ENCODE measurements around the gene CREBL2. TPM values are rescaled to one million over a fixed set of nuclear protein-coding genes. Genes with fewer than 3 reads are reported as not detected.

The CREBL2 gene
- total RNA-seq, 2 experiments from 2014 or later: 16.8 to 20.2 TPM

DNA sequence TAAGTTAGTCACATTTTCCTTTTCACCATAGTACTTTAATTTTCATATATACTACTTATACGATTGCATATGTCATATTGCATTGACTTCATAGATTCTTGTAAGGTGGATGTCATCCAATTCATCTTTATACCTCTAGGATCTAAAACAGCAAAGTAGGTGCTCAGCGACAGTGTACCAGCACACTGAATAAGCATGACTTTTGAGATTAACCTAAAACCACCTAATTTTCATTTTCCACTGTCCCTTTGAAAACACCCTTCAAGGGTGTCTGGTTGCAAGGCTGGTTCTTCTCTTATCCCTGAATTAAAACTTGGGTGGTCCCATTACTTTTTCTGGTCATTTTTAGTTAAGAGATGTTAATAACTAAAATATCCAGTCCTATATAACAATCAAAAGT is 79.9 kb downstream of the CREBL2 start:
- intact Hi-C loops (cut with DNase I, micrococcal nuclease): no loop called here
- H3K9me3 Mint-ChIP-seq (ENCODE audit: low read depth): no peaks in the 10 kb centered on the region
- ChIA-PET POLR2A (no interaction called here), CTCF (interaction anchor here (1.0 to 2.3 kb wide), 4 partner anchors 14 to 75 kb away, joined by 3 to 6 read pairs (median 4); no protein-coding TSS in a partner anchor)
- DNase-seq: no peak
- peaks cover 25% of the 10 kb centered on the region for H3K36me3 Mint-ChIP-seq (ENCODE audit: low read depth)
- H3K27me3 Mint-ChIP-seq: no peaks in the 10 kb centered on the region
- no peak overlapping the region for H3K27ac Mint-ChIP-seq
- no peak overlapping the region for H3K4me3 Mint-ChIP-seq
- peaks cover 56% of the 10 kb centered on the region for H3K4me1 Mint-ChIP-seq
- ATAC-seq: no peak

DNA sequence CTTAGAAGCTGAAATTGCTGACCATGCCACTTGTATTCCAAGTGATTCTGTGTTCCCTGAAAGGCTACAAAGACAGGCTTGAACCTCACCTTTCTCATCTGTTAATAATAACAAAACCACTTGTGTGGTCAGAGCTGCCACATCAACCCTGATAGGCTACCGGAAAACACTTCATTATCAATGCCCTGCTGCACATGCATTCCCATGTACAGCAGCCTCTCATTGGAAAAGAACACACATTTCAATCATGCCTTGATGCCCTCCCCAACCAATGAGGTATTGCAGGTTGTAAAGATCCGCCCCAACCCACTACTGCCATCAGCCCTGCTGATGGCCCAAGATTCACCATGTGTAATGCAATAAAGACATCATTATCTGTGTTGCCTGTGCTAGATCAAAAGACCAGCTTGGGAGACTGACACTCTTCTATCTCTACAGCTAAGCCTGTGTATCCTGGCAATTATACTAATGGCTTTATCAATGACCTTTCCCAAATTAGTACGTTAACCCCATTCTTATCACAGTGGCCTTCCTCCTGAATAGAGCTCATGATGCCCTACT is 81.5 kb downstream of the CREBL2 start:
- ChIA-PET POLR2A (no interaction called here), CTCF (interaction anchor here (0.6 to 2.0 kb wide), 4 partner anchors 39 to 288 kb away, joined by 3 to 7 read pairs (median 4); no protein-coding TSS in a partner anchor)
- H3K27ac Mint-ChIP-seq: no peak overlapping the region
- H3K27me3 Mint-ChIP-seq: no peaks in the 10 kb centered on the region
- DNase-seq (no peak), ATAC-seq (no peak)
- H3K4me3 Mint-ChIP-seq: no peak overlapping the region
- peaks cover 68% of the 10 kb centered on the region for H3K4me1 Mint-ChIP-seq
- H3K9me3 Mint-ChIP-seq (ENCODE audit: low read depth): no peaks in the 10 kb centered on the region
- H3K36me3 Mint-ChIP-seq (ENCODE audit: low read depth): peaks cover 25% of the 10 kb centered on the region
- intact Hi-C loops (cut with DNase I, micrococcal nuclease): no loop called here

Other genes starting within 250 kb of the CREBL2 start
- gene DUSP16, start 49.0 kb upstream of the CREBL2 start, total RNA-seq: 10 to 100 TPM; 39.3 to 40.4 TPM
- gene GPR19, start 84.3 kb downstream of the CREBL2 start, total RNA-seq: 10 to 100 TPM; 19.4 to 19.8 TPM
- 10 to 100 TPM; 34.2 to 37.0 TPM for gene CDKN1B, start 105.5 kb downstream of the CREBL2 start, total RNA-seq
- 1 to 10 TPM; 3.5 to 7.0 TPM for gene APOLD1, start 173.8 kb downstream of the CREBL2 start, total RNA-seq
- gene DDX47, start 201.5 kb downstream of the CREBL2 start, total RNA-seq: 10 to 100 TPM; 91.3 to 91.9 TPM